HepG2 (cell line): Measurements from ENCODE around the gene B4GALT2. TPM values are rescaled to one million over a fixed set of nuclear protein-coding genes. Genes with fewer than 3 reads are reported as not detected.

ENCODE experiments used
- ATAC-seq: fragments of 200-7000 bp; cut with Tn5 transposase; 3 replicates; pipeline ENCODE4 v1.9.1; 2020; ENCODE audit warnings: mild to moderate bottlenecking, moderate library complexity
- BruUV-seq: library from RNA; stranded (reverse); fragments of 400-500 nt; replicated peaks from 2 replicates; lab custom pipeline; 2021; lab: Mats Ljungman, UMichigan
- CTCF ChIA-PET: fragments of 300-600 bp; formaldehyde crosslinking; extraction: SDS; loops from one replicate; lab custom pipeline; 2021; ENCODE audit warnings: low total read pairs, inconsistent platforms, low intra/inter-chr PET ratio; lab: Yijun Ruan, JAX
- POLR2A ChIA-PET: fragments of 350-600 bp; sonication (Branson Sonifier 250); formaldehyde crosslinking; loops from one replicate; lab custom pipeline; 2020; ENCODE audit warnings: antibody characterized with exemption, inconsistent platforms; lab: Yijun Ruan, JAX
- DNase-seq: peaks from one replicate; pipeline ENCODE4 v3.0.0-alpha.2; 2015; ENCODE audit warnings: low spot score
- FAIRE-seq: peaks from 3 replicates; lab custom pipeline; 2011; peaks lifted over from hg19 to GRCh38; lab: Jason Lieb, UNC
- H2AFZ ChIP-seq: one replicate; pipeline ENCODE4 v1.6.1; 2011; ENCODE audit warnings: low read length, inconsistent platforms
- H3K27ac ChIP-seq: fragments of 300-600 bp; 3 replicates; pipeline ENCODE4 v1.8.0; 2011; ENCODE audit warnings: mixed run types, mild to moderate bottlenecking, mixed read lengths, low read length, inconsistent platforms; ENCODE audit not compliant: insufficient read depth; ENCODE audit errors: extremely low read length
- H3K27me3 ChIP-seq, 2 experiments: fragments of 200-600 bp in 1 of 2; 2 replicates in 1 of 2; 3 replicates in 1 of 2; pipeline versions ENCODE4 v1.6.0 to v1.8.0; 2011; ENCODE audit warnings: low read length in 2 of 2, mild to moderate bottlenecking in 2 of 2, moderate library complexity in 2 of 2, inconsistent platforms in 1 of 2; ENCODE audit not compliant: insufficient read depth in 2 of 2, control insufficient read depth in 1 of 2
- H3K36me3 ChIP-seq, 2 experiments: fragments of 200-600 bp in 1 of 2; replicated peaks in 1 of 2; 2 replicates in 1 of 2; 3 replicates in 1 of 2; pipeline versions ENCODE4 v1.5.1 to v1.8.0; 2011; ENCODE audit warnings: low read length in 2 of 2, inconsistent platforms in 1 of 2; ENCODE audit not compliant: insufficient read depth in 2 of 2, control insufficient read depth in 1 of 2
- H3K4me1 ChIP-seq: 2 replicates; pipeline ENCODE4 v1.5.1; 2012; ENCODE audit warnings: low read length, inconsistent platforms; ENCODE audit not compliant: insufficient read depth
- H3K4me2 ChIP-seq: 2 replicates; pipeline ENCODE4 v1.6.0; 2011; ENCODE audit warnings: low read depth, low read length, inconsistent platforms
- H3K4me3 ChIP-seq, 3 experiments: fragments of 200-600 bp in 1 of 3; sonication (generic), shearing (Covaris generic) in 1 of 3; replicated peaks in 1 of 3; 2 replicates each; pipeline ENCODE4 v1.5.1; 2011 to 2016; ENCODE audit warnings: low read length in 3 of 3, inconsistent platforms in 2 of 3, low read depth in 2 of 3, mild to moderate bottlenecking in 2 of 3, control low read depth in 1 of 3, mixed read lengths in 1 of 3; ENCODE audit not compliant: insufficient read depth in 1 of 3
- H3K79me2 ChIP-seq: one replicate; pipeline ENCODE4 v1.6.1; 2011; ENCODE audit warnings: low read length, inconsistent platforms; ENCODE audit not compliant: insufficient read depth
- H3K9ac ChIP-seq: 2 replicates; pipeline ENCODE4 v1.6.0; 2011; ENCODE audit warnings: mild to moderate bottlenecking, low read depth, low read length, inconsistent platforms; ENCODE audit not compliant: insufficient read depth
- H3K9me3 ChIP-seq: 2 replicates; pipeline ENCODE4 v1.5.1; 2012; ENCODE audit warnings: mild to moderate bottlenecking, low read length
- H4K20me1 ChIP-seq: 2 replicates; pipeline ENCODE4 v1.6.0; 2011; ENCODE audit warnings: inconsistent platforms, mild to moderate bottlenecking, low read length, moderate library complexity; ENCODE audit not compliant: insufficient read depth
- KDM1A ChIP-seq: IDR thresholded peaks from 2 replicates; pipeline ENCODE4 v1.6.1; 2016; ENCODE audit warnings: missing compliant biosample characterization
- KLF11 ChIP-seq: IDR thresholded peaks from 2 replicates; pipeline ENCODE4 v1.6.1; 2016; ENCODE audit warnings: missing compliant biosample characterization
- PAWR ChIP-seq: sonication (generic); formaldehyde crosslinking; IDR thresholded peaks from 2 replicates; pipeline ENCODE4 v1.4.0; 2020; ENCODE audit warnings: missing genetic modification reagents, mild to moderate bottlenecking, borderline replicate concordance
- PHF5A ChIP-seq: IDR thresholded peaks from one replicate; pipeline ENCODE4 v1.6.1; 2018; ENCODE audit warnings: low read depth, missing genetic modification reagents; ENCODE audit not compliant: unreplicated experiment
- PITX1 ChIP-seq: sonication (generic); formaldehyde crosslinking; IDR thresholded peaks from 2 replicates; pipeline ENCODE4 v1.5.1; 2020; ENCODE audit warnings: mild to moderate bottlenecking, missing genetic modification reagents
- POGZ ChIP-seq: sonication (generic); formaldehyde crosslinking; IDR thresholded peaks from 2 replicates; pipeline ENCODE4 v1.4.0; 2020; ENCODE audit warnings: mild to moderate bottlenecking, missing genetic modification reagents
- TSC22D2 ChIP-seq: sonication (generic); formaldehyde crosslinking; IDR thresholded peaks from 2 replicates; pipeline ENCODE4 v1.5.1; 2020; ENCODE audit warnings: missing genetic modification reagents, mild to moderate bottlenecking, borderline replicate concordance
- ZBTB21 ChIP-seq: sonication (generic); formaldehyde crosslinking; IDR thresholded peaks from 2 replicates; pipeline ENCODE4 v1.4.0; 2020; ENCODE audit warnings: missing genetic modification reagents
- ZNF234 ChIP-seq: sonication (generic); formaldehyde crosslinking; conservative IDR thresholded peaks from 2 replicates; pipeline ENCODE4 v1.5.1; 2020; ENCODE audit warnings: mild to moderate bottlenecking, missing genetic modification reagents
- ZNF337 ChIP-seq: sonication (generic); formaldehyde crosslinking; IDR thresholded peaks from 2 replicates; pipeline ENCODE4 v1.5.1; 2020; ENCODE audit warnings: missing genetic modification reagents, low read depth, mild to moderate bottlenecking, borderline replicate concordance
- ZNF720 ChIP-seq: sonication (generic); formaldehyde crosslinking; IDR thresholded peaks from 2 replicates; pipeline ENCODE4 v1.4.0; 2020; ENCODE audit warnings: missing genetic modification reagents
- ZNF775 ChIP-seq: sonication (generic); formaldehyde crosslinking; IDR thresholded peaks from 2 replicates; pipeline ENCODE4 v1.4.0; 2020; ENCODE audit warnings: missing genetic modification reagents, mild to moderate bottlenecking, moderate library complexity, borderline replicate concordance
- ZNF776 ChIP-seq: sonication (generic); formaldehyde crosslinking; IDR thresholded peaks from 2 replicates; pipeline ENCODE4 v1.4.0; 2020; ENCODE audit warnings: mild to moderate bottlenecking, missing genetic modification reagents
- WGBS: methylation state at CpG from one replicate; pipeline ENCODE4 v1.1.6; 2017; ENCODE audit warnings: low lambda C conversion rate; 5-methylcytosine and 5-hydroxymethylcytosine counted together
- in situ Hi-C: cut with HindIII; loops from 2 replicates; pipeline ENCODE4 v1.10.0; 2017; ENCODE audit warnings: low pct_unique_long_range_greater_than_20kb; ENCODE audit not compliant: extremely low pct_ligation_motif_present
- intact Hi-C: fragments of 100-400 bp; cut with micrococcal nuclease; formaldehyde crosslinking; loops from one replicate; pipeline ENCODE4 v1.10.0; 2022; ENCODE audit not compliant: unreplicated experiment
- polyA plus RNA-seq, 8 experiments: library from polyadenylated mRNA; depleted of rRNA in 3 of 8; stranded (reverse) in 7 of 8; unstranded in 1 of 8; fragments of >200 nt; fragmentation: Illumina TruSeq in 4 of 8; extraction: Trizol in 4 of 8; gene quantifications; 2 replicates each; pipeline versions ENCODE4 v1.2.1 to v1.2.3, GENCODE V29; 2011 to 2016; ENCODE audit warnings: low read depth in 4 of 8, missing spikeins in 1 of 8, mixed read lengths in 1 of 8; ENCODE audit not compliant: insufficient read depth in 1 of 8
- total RNA-seq, 5 experiments: library from RNA; depleted of rRNA; stranded (reverse); fragments of >200 nt; fragmentation: Illumina TruSeq; extraction: Trizol; gene quantifications; 2 replicates each; pipeline ENCODE4 v1.2.3, GENCODE V29; 2016; ENCODE audit warnings: low read depth in 1 of 5
- TF ChIP-seq, protein P1 (sequence below): sonication (generic); formaldehyde crosslinking; IDR thresholded peaks from 2 replicates; pipeline ENCODE4 v1.5.0; 2020; ENCODE audit warnings: missing genetic modification reagents
- TF ChIP-seq, protein P2 (sequence below): fragments of 450-650 bp; IDR thresholded peaks from 2 replicates; pipeline ENCODE4 v1.6.1; 2016
- TF ChIP-seq, protein P3 (sequence below), 2 experiments: fragments of 450-650 bp in 1 of 2; sonication (generic) in 1 of 2; formaldehyde crosslinking; IDR thresholded peaks; 2 replicates each; pipeline versions ENCODE4 v1.5.0 to v1.8.0; 2020 to 2022; ENCODE audit warnings: mild to moderate bottlenecking in 1 of 2, missing genetic modification reagents in 1 of 2

Gene B4GALT2
- total and polyA plus RNA-seq, 2 of the 13 experiments (the other 11 are each of a cell fraction or from before 2014, with no cell fraction given), result 41.9 to 78.0 TPM

DNA sequence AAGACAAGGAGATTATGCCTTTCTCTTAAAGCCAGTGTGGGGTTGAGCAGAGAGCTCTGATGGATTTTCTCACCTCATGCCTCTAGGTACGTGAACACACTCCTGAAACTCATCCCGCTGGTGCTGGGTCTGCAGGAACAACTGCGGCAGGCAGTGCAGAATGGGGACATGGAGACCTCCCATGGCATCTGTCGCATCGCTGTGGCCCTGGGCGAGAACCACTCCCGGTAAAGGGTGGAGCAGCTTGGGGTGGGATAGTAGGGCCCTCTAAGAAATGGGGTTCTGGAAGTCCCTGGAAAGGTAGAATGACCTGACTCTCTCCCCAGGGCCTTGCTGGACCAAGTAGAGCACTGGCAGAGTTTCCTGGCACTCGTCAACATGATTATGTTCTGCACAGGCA is 22.8 kb upstream of the B4GALT2 start:
- Histone ChIP-seq H3K4me1 (no peaks in the 10 kb centered on the region), H2AFZ (no peak overlapping the region), H3K4me3 (no peak overlapping the region), H3K27ac (no peak overlapping the region), H4K20me1 (no peaks in the 10 kb centered on the region), H3K36me3 (peaks cover 0 to 21% of the 10 kb centered on the region in 2 experiments; a peak in 2 of 5 replicates), H3K4me2 (no peak overlapping the region), H3K9ac (no peak overlapping the region), H3K79me2 (no peaks in the 10 kb centered on the region), H3K27me3 (no peaks in the 10 kb centered on the region), H3K9me3 (no peaks in the 10 kb centered on the region)
- ChIA-PET POLR2A (no interaction called here), CTCF (no interaction called here)
- no peak for TF ChIP-seq ZNF234
- TF ChIP-seq KLF11, result no peak
- TF ChIP-seq POGZ (CRISPR knock-in tag), result no peak
- no peak for TF ChIP-seq TSC22D2 (CRISPR knock-in tag)
- TF ChIP-seq ZNF775 (CRISPR knock-in tag), result no peak
- no peak for TF ChIP-seq PHF5A (CRISPR knock-in tag)
- TF ChIP-seq ZNF720 (CRISPR knock-in tag), result no peak
- TF ChIP-seq, protein P1, sequence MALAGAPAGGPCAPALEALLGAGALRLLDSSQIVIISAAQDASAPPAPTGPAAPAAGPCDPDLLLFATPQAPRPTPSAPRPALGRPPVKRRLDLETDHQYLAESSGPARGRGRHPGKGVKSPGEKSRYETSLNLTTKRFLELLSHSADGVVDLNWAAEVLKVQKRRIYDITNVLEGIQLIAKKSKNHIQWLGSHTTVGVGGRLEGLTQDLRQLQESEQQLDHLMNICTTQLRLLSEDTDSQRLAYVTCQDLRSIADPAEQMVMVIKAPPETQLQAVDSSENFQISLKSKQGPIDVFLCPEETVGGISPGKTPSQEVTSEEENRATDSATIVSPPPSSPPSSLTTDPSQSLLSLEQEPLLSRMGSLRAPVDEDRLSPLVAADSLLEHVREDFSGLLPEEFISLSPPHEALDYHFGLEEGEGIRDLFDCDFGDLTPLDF, result no peak
- TF ChIP-seq, protein P2, sequence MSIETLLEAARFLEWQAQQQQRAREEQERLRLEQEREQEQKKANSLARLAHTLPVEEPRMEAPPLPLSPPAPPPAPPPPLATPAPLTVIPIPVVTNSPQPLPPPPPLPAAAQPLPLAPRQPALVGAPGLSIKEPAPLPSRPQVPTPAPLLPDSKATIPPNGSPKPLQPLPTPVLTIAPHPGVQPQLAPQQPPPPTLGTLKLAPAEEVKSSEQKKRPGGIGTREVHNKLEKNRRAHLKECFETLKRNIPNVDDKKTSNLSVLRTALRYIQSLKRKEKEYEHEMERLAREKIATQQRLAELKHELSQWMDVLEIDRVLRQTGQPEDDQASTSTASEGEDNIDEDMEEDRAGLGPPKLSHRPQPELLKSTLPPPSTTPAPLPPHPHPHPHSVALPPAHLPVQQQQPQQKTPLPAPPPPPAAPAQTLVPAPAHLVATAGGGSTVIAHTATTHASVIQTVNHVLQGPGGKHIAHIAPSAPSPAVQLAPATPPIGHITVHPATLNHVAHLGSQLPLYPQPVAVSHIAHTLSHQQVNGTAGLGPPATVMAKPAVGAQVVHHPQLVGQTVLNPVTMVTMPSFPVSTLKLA, result no peak
- no peak for TF ChIP-seq KDM1A
- TF ChIP-seq, protein P3, sequence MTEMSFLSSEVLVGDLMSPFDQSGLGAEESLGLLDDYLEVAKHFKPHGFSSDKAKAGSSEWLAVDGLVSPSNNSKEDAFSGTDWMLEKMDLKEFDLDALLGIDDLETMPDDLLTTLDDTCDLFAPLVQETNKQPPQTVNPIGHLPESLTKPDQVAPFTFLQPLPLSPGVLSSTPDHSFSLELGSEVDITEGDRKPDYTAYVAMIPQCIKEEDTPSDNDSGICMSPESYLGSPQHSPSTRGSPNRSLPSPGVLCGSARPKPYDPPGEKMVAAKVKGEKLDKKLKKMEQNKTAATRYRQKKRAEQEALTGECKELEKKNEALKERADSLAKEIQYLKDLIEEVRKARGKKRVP (CRISPR knock-in tag; IDR thresholded peaks at IDR 0.05), result no peak
- no peak for TF ChIP-seq PITX1 (CRISPR knock-in tag)
- TF ChIP-seq PAWR (CRISPR knock-in tag), result no peak
- no peak for TF ChIP-seq ZNF776 (CRISPR knock-in tag)
- TF ChIP-seq ZNF337 (CRISPR knock-in tag), result no peak
- TF ChIP-seq ZBTB21 (CRISPR knock-in tag), result no peak
- in situ Hi-C loops, result no loop called here
- WGBS, result 98% methylated on average over 5 of the region's 8 CpGs
- ATAC-seq (no peak), FAIRE-seq (no peak), DNase-seq (no peak)
- intact Hi-C loops, result no loop called here
- BruUV-seq, result no TSS peak
